CD4-positive, alpha-beta T cell treated with Interferon alpha-2 for 1 hour (primary cell): ENCODE measurements around the gene PDGFB.

Source experiments
- DNase-seq, 2 donors: peaks; one replicate each; pipeline ENCODE4 v3.0.0-alpha.2; 2020 to 2022

Gene PDGFB

DNA sequence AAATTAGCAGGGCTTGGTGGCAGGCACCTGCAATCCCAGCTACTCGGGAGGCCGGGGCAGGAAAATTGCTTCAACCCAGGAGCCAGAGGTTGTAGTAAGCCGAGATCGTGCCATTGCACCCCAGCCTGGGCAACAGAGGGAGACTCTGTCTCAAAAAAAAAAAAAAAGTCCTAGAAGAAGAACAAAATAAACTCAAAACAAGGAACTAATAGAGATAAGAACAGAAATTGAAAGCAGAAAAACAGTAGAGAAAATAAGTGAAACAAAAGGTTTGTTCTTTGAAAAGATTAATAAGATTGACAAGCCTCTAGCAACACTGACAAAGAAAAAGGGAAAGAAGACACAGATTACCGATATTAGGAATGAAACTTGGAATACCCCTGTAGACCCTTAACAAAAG lies 47.2 kb downstream of the PDGFB start:
- DNase-seq, result no peak

GRCh38 chr22:39194098-39194497 lies 50.7 kb downstream of the PDGFB start:
- DNase-seq, result no peak

DNA sequence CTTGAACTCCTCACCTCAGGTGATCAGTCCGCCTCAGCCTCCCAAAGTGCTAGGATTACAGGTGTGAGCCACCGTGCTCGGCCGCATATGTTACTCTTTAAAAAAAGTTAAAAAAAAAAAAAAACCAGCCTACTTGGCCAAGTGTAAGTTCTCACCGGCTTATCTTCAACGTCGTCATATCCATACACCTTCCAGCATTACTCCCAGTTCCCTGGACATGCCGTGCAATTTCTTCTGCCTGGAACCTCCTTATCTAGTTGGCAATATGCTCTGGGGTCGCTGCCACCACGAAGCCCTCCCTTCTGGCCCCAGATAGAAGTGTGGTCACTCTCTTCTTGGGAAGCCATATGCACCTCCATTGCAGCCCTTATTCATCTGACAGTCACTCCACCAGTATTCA lies 56.0 kb downstream of the PDGFB start:
- no peak for DNase-seq

- no peak for DNase-seq
Measured at GRCh38 chr22:39185601-39186012, 59.2 kb downstream of the PDGFB start.

DNA sequence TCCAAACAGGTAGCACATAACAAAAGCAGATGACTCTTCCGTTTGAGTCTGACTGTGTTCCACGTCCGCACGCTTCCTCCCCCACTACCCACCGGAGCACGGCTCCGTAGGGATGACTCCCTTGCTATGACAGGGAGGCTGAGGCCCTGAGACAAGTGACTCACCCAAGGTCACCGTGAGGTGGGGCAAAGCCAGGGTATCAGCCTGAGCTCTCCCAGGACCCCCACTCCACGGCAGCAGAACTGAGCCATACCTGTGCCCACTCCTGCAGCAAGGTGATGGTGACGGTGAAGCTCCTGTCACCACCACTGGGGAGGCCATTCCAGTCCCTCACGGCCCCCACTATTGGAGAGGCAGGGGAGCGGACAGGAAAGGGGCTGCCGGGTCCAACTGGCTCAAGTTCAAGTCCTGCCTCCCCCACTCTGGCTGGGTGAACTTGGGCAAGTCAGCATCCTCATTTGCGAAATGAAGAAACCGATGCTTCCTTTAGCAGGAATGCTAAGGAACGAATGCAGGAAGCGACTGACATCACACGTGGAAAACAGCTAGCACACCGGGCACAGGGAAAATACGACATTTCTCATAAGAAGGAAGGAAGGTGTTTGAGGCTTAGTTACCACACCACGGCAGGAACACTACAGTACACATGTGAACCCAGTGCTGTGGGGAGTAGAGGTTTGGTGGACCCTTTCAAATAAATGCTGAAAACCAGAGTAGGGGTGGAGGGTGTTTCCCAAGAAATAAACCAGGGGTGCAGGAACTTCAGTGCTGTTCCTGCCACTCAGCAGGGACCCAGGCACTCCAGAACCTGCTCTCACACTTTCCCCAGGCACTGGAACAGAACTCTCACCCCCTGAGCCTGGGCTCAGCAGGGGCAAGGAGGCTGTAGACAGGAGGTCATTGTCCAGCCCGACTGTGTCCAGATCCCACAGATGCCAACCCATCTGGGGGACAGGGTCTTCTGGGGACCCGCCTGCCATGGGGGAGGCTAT lies 59.9 kb downstream of the PDGFB start:
- no peak for DNase-seq

GRCh38 chr22:39183991-39184585 lies 60.7 kb downstream of the PDGFB start:
- DNase-seq, result no peak

DNA sequence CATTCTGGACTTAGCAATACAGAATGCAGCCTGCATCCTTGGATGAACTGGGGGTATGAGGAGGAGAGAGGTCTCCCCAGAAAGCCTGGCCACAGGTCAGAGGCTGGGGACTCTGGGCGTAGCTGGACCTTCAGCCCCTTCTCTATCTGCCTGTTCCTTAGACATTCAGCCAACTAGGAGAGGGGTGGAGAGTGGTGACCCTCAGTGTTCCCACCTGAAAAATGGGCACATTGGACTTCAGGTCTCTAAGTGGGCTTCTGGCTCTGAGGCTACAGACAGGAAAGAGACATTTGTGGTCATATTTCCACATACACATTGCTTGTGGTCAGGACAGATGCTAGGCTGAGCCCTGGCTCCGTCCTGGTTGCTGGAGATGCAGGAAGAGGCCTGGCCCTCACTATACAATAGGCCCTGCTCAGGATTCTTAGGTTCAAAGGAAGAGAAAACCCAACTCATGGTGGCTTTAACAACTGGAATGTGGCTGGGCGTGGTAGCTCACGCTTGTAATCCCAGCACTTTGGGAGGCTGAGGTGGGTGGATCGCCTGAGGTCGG lies 62.2 kb downstream of the PDGFB start:
- DNase-seq, result no peak

- no peak for DNase-seq
Measured at GRCh38 chr22:39181778-39182177, 63.0 kb downstream of the PDGFB start.

DNA sequence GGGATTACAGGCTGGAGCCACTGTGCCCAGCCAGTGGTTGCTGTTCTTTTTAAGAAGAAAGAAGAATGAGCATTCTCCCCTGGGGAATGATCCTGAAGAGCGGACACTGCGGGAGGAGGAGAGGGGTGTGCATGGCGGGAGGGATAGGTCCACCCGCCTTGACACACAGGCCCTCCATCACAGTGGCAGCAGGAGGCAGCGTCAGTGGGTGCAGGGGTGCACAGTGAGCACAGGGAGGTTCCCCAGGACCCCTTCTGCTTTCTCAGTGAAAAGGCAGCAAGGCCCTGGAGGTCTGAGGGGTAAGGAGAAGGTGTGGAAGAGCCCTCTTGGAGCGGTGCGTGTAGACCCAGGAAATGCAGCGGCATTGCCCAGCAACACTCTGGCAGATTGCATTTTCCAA lies 63.4 kb downstream of the PDGFB start:
- no peak for DNase-seq

DNA sequence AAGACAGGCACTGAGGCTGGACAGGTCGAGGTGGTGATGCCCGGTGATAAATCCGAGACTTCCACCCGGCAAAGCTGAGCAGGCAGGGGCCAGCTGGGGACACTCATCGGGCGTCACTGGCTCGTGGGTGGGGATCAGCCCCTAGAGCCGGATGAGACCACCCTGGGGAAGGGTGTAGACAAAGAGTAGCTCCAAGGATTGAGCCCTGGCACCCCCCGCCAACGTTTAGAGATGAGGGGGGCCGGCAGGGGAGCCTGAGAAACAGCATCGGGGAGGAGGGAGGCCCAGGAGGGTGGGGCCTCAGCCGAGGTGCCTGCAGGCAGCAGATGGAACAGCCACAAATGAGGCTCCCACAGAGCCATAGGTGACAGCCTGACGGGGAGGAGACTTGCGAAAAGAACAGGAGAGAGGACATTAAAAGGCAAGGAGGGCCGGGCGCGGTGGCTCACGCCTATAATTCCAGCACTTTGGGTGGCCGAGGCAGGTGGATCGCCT lies 64.9 kb downstream of the PDGFB start:
- DNase-seq, result no peak

GRCh38 chr22:39179401-39179827 lies 65.4 kb downstream of the PDGFB start:
- no peak for DNase-seq

- DNase-seq, result peak in 1 of 2 donors; percentile 25
Measured at GRCh38 chr22:39178206-39179111, 66.3 kb downstream of the PDGFB start.

DNA sequence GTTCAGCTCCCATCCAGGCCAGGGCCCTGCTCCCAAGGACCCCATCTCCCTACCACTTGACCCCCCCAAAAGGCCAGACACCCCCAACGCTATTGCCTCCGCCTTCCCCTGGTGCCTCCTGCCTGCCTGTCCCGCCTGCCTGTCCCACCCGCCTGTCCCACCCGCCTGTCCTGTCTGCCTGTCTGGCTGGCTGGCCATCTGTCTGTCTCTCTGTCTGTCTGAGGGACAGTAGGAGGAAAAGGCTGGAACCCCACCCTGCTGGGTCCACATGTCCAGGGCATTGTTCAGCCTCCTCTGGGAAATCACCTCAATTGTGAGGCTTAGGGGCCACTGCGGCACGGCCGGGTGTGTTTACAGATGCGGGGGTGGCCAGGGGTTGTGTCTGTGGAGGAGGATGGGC lies 67.0 kb downstream of the PDGFB start:
- DNase-seq, result no peak

GRCh38 chr22:39177456-39177775 lies 67.4 kb downstream of the PDGFB start:
- no peak for DNase-seq

- DNase-seq, result no peak
Measured at GRCh38 chr22:39176714-39177455, 67.9 kb downstream of the PDGFB start.

GRCh38 chr22:39176143-39176713 lies 68.6 kb downstream of the PDGFB start:
- no peak for DNase-seq

- DNase-seq, result no peak
Measured at GRCh38 chr22:39175353-39176142, 69.2 kb downstream of the PDGFB start.

GRCh38 chr22:39174498-39175352 lies 70.1 kb downstream of the PDGFB start:
- peak; percentile 85 for DNase-seq

DNA sequence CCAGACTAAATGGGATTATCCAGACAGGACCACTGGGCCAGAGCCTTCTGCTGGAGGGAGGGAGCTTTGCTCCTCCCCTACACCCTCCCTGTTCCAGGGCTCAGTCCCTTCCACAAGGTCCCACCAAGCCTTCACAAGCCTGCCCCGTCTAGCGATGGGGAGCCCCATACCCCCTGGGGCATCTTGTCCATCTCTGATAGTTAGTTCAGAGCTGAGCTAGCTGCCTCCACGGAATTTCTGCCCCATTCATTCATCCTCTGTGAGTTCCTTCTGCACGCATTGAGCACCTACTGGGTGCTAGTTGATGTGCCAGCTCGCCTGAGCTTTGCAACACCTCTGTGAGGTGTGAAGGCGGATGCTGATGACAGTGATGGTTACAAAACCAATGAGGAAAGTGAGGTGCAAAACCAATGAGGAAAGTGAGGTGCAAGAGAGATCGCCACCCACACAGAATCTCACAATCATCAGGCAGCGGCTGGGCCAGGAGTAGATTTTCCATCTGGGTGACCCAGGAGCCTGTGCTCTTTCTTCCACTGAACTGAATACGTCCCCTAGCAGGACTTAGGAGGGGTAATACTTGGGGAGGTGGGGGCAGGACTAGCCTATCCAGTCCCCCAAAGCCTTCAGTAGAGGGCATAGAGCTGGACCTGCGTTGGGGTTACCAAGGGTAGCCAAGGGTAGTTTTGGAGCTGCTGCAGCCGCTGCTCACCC lies 70.8 kb downstream of the PDGFB start:
- peak; percentile 51 to 79 for DNase-seq
